ENCODE results near the gene VNN1.

- TF ChIP-seq CTCF (conservative IDR thresholded peaks at IDR 0.05; ENCODE audit: low read length), result no peak
- no peak for TF ChIP-seq EZH2phosphoT487 (IDR thresholded peaks at IDR 0.05; ENCODE audit: borderline replicate concordance)
Measured at GRCh38 chr6:132664309-132665034, 49.4 kb downstream of the VNN1 start.
